Ascending aorta (tissue), 2 donors: ENCODE data around the gene LHFPL6. TPM values are rescaled to one million over a fixed set of nuclear protein-coding genes. Genes with fewer than 3 reads are reported as not detected.

Source experiments
- DNase-seq, 2 donors: peaks; one replicate each; pipeline ENCODE4 v3.0.0-alpha.2; 2019; ENCODE audit warnings: low spot score in 2 of 2
- H3K27ac ChIP-seq, 2 donors: fragments of 200-600 bp; sonication (generic); one replicate each; pipeline ENCODE4 v1.5.1; 2016 to 2017; ENCODE audit warnings: mild to moderate bottlenecking in 1 of 2
- H3K27me3 ChIP-seq: fragments of 200-600 bp; sonication (generic); one replicate; pipeline ENCODE4 v1.5.1; 2017
- H3K36me3 ChIP-seq, 2 donors: fragments of 200-600 bp; sonication (generic); one replicate each; pipeline ENCODE4 v1.5.1; 2016
- H3K4me1 ChIP-seq, 2 donors: fragments of 200-600 bp; sonication (generic); one replicate each; pipeline ENCODE4 v1.5.1; 2016 to 2017; ENCODE audit warnings: mild to moderate bottlenecking in 1 of 2
- H3K4me3 ChIP-seq, 2 donors: fragments of 200-600 bp; sonication (generic); one replicate each; pipeline ENCODE4 v1.5.1; 2016 to 2017; ENCODE audit warnings: mild to moderate bottlenecking in 1 of 2
- H3K9me3 ChIP-seq, 2 donors: fragments of 200-600 bp; sonication (generic); one replicate each; pipeline ENCODE4 v1.5.1; 2016
- CTCF ChIP-seq, 3 experiments: fragments of 200-600 bp in 2 of 3; fragments of 450-650 bp in 1 of 3; sonication (generic) in 2 of 3; IDR thresholded peaks; one replicate each; pipeline ENCODE4 v1.5.1; 2016 to 2019; ENCODE audit warnings: antibody characterized with exemption in 3 of 3, mild to moderate bottlenecking in 1 of 3, moderate library complexity in 1 of 3
- intact Hi-C: fragments of 100-400 bp; cut with DNase I; formaldehyde crosslinking; loops from one replicate; pipeline ENCODE4 v1.15.1; 2023
- total RNA-seq: library from RNA; depleted of rRNA; stranded (reverse); fragments of >200 nt; gene quantifications from one replicate; pipeline ENCODE4 v1.1.0, GENCODE V29; 2016

The LHFPL6 gene
- total RNA-seq, 1 donor from 2014 or later, result 69.4 TPM

GRCh38 chr13:39327172-39327479, 275.9 kb downstream of the LHFPL6 start:
- DNase-seq, result no peak
- no peaks in the 10 kb centered on the region for H3K36me3 ChIP-seq
- no peaks in the 10 kb centered on the region for H3K27me3 ChIP-seq
- H3K4me1 ChIP-seq, result no peaks in the 10 kb centered on the region
- H3K9me3 ChIP-seq, result no peaks in the 10 kb centered on the region
- no peak overlapping the region for H3K4me3 ChIP-seq
- H3K27ac ChIP-seq, result no peak overlapping the region
- no peak for TF ChIP-seq CTCF (IDR thresholded peaks at IDR 0.05)
- intact Hi-C loops, result no loop called here

GRCh38 chr13:39326469-39327171, 276.4 kb downstream of the LHFPL6 start:
- H3K4me3 ChIP-seq, result no peak overlapping the region
- no peaks in the 10 kb centered on the region for H3K9me3 ChIP-seq
- H3K4me1 ChIP-seq, result no peaks in the 10 kb centered on the region
- no peak overlapping the region for H3K27ac ChIP-seq
- intact Hi-C loops, result no loop called here
- no peaks in the 10 kb centered on the region for H3K27me3 ChIP-seq
- TF ChIP-seq CTCF (IDR thresholded peaks at IDR 0.05), result no peak
- no peak for DNase-seq
- no peaks in the 10 kb centered on the region for H3K36me3 ChIP-seq

- H3K27me3 ChIP-seq, result no peaks in the 10 kb centered on the region
- no peak for TF ChIP-seq CTCF (IDR thresholded peaks at IDR 0.05)
- no peak for DNase-seq
- H3K9me3 ChIP-seq, result no peaks in the 10 kb centered on the region
- no peaks in the 10 kb centered on the region for H3K4me1 ChIP-seq
- H3K36me3 ChIP-seq, result no peaks in the 10 kb centered on the region
- no peak overlapping the region for H3K27ac ChIP-seq
- intact Hi-C loops, result no loop called here
- no peak overlapping the region for H3K4me3 ChIP-seq
Measured at GRCh38 chr13:39324806-39325311, 278.1 kb downstream of the LHFPL6 start.

- DNase-seq, result no peak
- intact Hi-C loops, result no loop called here
- Histone ChIP-seq H3K36me3 (no peaks in the 10 kb centered on the region), H3K27ac (no peak overlapping the region), H3K4me3 (no peak overlapping the region), H3K9me3 (no peaks in the 10 kb centered on the region), H3K4me1 (no peaks in the 10 kb centered on the region), H3K27me3 (no peaks in the 10 kb centered on the region)
- TF ChIP-seq CTCF (IDR thresholded peaks at IDR 0.05), result no peak
Measured at GRCh38 chr13:39322836-39323585, 280.0 kb downstream of the LHFPL6 start.

- Histone ChIP-seq H3K4me3 (no peak overlapping the region), H3K27me3 (no peaks in the 10 kb centered on the region), H3K9me3 (no peaks in the 10 kb centered on the region), H3K36me3 (no peaks in the 10 kb centered on the region), H3K4me1 (peaks cover 0 to 9% of the 10 kb centered on the region in 2 donors), H3K27ac (no peak overlapping the region)
- no peak for TF ChIP-seq CTCF (IDR thresholded peaks at IDR 0.05)
- no peak for DNase-seq
- intact Hi-C loops, result no loop called here
Measured at GRCh38 chr13:39321574-39321973, 281.4 kb downstream of the LHFPL6 start.
